Measurements from ENCODE around the gene EGFR.

DNA sequence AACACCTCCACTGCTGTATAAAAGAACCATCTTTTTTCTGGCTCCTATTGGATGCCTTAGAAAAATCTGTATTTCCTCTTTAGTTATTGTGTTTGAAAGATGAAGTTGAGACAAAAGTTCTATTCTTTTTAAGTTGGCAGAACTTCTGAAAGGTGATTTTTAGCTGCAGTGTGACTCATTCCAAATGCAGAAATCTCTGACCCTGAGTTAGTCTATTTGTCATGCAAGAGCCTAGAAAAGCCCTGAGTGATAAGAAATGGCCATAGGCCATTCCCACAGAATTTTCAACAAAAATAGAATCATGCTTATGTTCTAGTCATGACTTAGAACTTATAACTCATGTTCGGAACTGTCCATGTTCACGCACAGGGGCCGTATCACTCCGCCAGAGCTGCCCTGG, 89.1 kb downstream of the EGFR start:
- TF ChIP-seq POLR2A (IDR thresholded peaks at IDR 0.05), result no peak
- no peak for TF ChIP-seq POLR2AphosphoS5 (IDR thresholded peaks at IDR 0.05)
- TF ChIP-seq CTCF (IDR thresholded peaks at IDR 0.05), result no peak

All from sigmoid colon (tissue), 4 donors.